Hematopoietic multipotent progenitor cell treated with erythropoietin and hydrocortisone succinate and interleukin-3 and kit ligand, for 17 days (in vitro differentiated cells): ENCODE data around the gene PACRG.
"Not testable (repeated sequence)": the region's sequence is repeated elsewhere in the genome, so short reads cannot be mapped to it uniquely, and the experiment has no call there.

Experiments used
- DNase-seq: peaks from one replicate; pipeline ENCODE4 v3.0.0-alpha.2; 2015; ENCODE audit warnings: low spot score

PACRG gene

DNA sequence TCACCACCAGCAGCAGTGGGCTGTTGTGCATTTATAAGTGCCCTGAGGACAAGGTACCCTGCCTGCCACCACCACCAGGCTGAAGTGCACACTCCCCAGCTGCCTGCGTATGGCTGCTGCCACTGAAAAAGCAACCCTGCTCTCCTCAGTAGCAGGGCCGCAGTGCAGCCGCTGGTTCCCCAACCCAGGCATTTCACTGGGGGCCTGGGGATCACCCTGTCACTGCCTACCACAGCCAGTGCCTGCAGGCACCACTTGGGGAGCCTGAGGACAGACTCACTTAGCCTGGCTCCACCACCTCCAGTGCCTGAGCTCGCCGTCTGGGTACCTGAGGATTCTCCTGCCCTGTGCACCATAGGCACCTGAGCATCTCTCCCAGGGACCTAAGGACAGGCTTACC lies 215.6 kb downstream of the PACRG start:
- DNase-seq, result no peak

DNA sequence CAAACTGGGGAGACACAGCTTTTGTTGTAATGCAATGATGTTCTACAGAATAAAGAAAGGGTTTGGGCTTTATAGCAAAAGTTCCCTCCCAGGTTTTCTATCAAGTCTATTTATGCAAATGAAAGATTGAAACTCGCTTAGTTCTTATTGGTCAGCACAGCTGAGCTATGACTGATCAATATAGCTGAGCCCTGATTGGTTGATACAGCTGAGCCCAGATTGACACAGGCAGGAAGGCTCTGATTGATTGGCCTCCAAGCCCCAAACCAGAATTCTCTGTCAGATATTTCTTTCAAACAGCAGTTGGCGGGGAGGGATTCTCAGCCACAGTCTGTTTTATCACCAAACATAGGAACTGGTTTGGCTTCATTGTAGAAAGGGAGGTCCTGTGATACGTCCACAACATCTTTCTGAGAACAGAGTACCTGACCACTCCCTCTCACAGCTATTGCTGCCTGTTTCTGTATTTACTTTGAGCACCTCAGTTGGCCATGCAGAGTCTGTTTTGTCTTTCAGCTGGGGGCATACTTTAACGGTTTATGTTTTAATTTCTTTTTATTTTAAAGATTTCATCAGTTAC lies 223.5 kb downstream of the PACRG start:
- DNase-seq, result no peak

DNA sequence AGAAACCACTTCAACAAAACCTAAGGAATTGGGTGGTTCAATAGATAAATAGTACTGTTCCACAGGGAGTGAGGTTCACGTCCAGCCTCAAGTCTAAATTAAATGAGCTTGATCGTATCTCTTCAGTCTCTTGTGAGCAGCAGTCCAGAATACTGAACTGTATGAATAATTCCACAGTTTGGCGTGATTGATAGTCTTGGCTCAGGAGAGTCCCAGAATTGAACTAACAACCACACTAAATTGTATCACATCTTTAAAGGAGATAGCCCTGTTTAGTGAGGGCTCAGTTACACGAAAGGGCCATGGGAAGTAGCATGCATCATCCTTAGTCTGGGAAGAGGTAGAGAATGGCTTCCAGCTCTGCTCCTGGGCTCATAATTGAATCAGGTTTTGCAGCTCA lies 224.6 kb downstream of the PACRG start:
- no peak for DNase-seq

DNA sequence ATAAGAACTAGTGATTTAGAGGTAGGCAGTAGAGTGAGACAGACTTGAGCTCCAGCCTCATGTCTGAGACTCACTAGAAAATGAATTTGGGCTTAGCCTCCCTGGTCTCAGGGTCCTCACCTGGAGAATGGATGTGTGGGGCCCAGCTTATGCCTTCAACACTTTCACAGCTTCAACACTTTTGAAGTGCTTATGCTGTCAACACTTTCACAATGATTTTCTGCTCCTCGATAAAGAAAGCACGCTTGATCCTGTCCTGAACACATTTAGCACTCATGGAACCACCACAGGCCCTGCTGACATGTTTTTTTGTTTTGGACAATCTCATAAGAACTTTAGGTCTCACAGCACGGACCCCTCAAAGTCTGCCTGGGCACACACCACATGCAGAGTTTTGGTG lies 229.3 kb downstream of the PACRG start:
- no peak for DNase-seq

DNA sequence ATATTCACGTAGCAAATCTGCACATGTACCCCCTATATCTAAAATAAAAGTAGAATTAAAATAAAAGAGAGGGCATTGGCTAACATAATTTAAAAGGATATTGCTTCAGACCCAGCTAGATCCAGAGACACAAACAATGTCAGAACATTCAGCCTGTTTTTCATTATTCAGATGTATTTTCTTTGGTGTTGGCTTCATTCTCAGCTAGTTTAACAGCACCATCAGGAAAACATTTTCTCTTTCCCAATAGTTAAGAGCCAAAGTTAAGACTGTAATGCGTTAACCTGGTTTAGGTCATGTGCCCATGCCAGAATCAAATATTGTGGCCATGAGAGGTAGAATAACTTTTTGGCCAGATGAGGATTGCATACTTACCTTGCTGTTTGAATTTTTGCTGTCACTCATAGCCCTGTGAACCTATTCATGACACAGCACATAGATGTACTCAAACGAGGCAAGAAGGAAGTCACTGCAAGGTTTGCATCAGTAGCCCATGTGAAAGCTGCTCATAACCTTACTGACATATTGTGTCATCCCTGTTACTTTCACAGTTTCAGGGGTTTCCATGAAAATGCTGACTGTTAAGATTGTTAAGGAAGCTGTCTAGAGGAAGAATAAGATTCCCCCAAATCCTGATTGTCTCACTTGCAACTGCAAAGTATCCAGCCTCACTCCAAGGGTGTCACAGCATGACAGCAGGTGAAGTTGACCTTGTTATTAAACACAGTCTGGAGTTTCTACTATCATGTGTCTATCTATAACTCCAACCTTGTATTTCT lies 233.1 kb downstream of the PACRG start:
- no peak for DNase-seq

DNA sequence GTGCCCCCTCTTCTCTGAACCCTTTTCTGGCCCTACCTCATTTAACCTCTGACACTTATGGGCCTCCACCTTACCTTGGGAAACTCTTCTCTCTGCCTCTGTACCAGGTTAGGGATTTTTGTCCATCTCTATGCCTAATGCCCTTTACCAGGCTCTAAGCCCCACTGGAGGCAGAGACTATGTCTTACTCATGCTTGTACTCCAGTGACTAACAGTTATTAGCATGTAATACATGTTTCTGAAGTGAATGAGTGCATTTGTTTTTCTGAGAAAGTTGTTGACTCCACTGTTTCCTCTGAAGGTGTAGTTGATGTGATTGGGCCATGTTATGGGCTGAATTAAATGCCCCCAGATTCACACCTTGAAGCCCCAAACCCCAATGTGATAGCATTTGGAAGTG lies 234.3 kb downstream of the PACRG start:
- no peak for DNase-seq

DNA sequence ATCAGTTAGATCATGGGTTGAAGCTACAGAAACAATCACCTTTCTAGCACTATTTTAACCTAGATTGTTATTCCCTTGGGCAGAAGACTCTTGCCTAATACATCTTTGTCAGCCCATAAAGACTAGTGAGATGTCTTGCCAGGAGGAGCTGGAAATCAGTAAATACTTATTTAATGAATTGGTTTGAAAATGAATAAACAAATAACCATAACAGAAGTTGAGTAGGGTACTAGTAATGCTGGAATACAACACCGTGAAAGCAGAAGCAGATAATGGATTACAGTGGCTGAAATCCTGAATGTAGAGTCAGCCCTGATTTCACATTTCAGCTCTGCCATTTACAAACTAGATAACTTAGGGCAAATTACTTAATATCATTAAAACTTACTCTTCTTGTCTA lies 236.1 kb downstream of the PACRG start:
- no peak for DNase-seq

DNA sequence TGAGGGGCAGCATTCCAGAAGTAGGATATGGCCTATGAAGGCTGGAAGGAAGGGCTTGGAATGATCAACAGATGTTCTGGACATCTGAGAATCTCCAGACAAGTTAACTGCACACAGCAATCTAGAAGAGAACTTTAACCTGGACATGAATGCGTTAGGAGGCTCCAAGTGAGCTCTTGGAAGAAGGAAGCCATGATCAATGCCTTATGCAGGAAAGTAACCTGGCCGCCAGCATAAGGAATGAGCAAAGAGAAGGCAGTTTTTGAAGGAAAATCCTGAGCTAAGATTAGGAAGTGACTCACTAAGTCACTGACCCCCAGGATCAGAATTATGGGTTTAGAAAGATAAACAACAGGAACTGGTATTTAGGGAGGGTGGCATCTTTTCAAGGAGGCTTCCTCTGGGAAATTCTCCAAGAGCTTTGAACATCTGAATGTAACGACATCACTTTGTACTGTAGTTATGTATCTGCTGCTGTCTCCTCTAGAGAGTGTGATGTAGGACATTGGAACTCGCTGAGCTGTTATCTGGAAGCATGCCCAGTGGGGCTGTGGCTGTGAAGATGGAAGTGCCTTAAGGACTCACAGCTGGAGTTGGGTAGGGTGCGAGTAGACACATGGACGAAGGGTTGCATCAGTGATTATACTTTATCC lies 236.8 kb downstream of the PACRG start:
- no peak for DNase-seq

DNA sequence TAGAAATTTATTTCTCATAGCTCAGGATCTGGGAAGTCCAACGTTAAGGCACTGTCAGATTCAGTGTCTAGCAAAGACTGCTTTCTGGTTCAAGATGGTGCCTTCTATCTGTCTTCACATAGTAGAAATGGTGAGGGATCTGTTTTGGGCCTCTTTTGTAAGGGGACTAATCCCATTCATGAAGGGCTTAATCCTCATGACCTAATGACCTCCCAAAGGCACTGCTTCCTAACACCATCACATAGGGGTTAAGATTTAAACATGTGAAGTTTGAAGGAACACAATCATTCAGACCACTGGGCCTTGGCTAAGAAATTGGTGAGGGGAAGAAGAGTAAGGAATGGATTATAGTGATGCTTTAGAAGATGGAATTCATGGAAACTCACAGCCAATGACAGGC lies 237.6 kb downstream of the PACRG start:
- DNase-seq, result no peak

DNA sequence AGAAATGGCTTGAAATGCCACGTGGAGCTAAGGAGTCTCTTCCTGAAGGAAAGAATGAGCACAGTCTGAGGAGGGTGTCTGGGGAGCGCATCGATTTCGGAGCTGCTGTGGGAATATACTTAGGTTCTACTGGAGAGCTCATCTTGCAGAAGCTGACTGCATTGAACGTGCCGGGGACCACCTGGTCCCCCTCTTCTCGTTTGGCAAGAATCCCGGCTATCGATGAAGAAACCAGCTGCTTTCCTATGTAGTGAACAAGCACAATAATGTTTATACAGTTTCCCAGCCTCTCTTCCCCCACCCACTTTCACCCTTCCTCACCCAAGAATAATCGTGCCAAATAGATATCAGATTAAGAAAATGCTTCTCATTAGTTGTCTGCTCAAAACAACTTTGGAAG lies 242.5 kb downstream of the PACRG start:
- DNase-seq, result no peak

DNA sequence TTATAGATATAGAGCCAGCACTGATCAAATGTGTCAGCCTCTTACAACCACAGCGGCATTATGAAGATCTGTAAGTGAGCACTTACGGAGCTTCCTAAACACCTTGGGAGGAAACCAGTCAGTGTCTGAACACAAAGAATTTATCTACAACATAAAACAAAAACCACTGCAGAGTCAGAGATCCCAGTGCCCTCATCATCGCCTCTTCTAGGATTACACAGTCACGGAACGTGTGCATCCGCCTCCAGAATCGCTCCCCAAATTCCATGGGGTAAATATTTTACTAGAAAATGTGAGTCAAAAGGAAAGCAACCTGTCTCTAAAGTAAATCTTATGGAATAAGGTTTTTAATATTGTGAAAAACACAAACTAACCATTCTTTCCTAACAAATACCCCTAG lies 243.6 kb downstream of the PACRG start:
- DNase-seq, result no peak

DNA sequence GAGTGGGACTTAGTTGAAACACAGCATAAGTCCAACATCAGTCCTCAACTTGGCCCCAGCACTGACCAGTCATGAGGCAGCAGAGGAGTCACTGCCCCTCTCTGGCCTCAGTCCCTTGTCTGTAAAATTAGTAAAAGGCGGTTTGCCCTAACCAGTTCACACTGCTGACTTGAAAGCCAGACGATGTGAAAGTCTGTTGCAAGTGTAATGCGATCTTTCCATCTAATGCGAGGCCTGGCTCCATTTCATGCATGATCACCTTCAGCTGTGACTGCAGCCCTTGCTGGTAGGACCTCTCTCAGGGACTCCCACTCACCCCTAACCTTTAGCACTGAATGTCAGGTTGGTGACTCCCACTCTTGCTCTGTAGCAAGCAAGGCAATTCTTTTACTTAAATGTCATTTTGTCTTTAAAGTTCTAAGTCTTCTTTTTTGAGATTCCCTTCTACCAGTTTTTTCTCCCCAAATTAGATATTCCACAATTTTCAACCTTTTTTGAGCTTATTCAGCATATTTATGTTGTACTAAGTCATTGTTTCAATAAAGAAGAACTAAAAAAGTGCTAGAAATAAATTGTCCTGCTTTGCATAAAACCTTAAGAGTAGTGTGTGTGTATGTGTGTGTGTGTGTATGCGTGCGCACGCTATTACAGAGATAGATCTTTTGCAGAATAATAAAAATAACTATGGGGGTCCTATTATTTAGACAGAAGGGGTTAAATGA lies 245.5 kb downstream of the PACRG start:
- no peak for DNase-seq

DNA sequence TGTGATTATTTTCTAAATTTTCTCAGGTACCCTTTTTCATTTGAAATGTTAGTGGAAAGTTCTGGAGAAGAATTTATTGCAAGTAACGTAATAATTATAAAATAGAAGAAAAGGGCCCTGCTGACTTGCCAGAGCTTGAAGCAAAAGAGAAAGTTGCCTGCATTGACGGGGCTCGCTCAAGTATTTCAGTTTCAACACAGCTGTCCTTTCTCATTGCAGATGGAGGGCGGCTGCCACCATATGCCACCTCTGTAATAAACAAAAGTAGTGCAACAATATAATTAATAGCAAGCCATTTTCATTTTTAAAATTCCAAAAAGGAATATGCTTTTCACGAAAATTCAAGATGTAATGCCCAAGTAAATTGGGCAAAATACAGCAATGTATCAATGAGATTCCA lies 246.2 kb downstream of the PACRG start:
- no peak for DNase-seq

DNA sequence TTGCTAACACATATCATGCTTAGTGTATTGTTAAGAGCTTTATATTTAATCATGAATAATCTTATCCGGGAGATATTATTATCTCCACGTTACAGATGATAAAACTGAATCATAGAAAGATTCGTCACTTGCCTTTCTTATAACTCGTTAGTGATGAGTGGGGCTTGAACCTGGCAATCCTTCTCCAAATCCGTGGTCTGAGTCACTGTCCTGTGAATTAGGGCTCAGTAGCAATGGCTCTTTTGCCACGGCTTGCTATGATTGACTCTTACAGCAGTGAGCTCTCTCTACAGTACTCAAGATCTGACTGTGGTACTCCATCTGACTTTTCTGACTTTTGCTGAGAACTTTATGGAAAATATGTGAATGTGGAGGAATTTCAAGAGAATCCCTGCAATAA lies 246.9 kb downstream of the PACRG start:
- no peak for DNase-seq

DNA sequence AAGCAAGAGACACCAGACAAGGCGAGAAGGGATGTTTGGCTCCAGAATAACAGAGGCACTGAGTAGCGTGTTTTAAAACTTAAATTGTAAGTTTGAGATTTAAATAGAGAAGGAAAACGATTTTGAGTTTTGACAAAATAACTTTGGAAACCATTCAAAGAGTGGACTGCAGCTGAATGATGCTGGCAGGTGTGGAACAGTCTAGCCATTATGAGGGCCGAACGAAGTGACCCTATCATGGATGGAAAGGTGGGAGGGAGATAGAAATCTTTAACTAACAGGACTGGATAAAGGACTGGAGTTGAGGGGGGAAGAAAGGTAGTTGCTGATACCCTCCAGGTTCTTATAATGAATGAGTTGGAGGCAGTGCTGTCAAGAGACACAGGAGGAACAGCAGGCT lies 248.4 kb downstream of the PACRG start:
- DNase-seq, result no peak

DNA sequence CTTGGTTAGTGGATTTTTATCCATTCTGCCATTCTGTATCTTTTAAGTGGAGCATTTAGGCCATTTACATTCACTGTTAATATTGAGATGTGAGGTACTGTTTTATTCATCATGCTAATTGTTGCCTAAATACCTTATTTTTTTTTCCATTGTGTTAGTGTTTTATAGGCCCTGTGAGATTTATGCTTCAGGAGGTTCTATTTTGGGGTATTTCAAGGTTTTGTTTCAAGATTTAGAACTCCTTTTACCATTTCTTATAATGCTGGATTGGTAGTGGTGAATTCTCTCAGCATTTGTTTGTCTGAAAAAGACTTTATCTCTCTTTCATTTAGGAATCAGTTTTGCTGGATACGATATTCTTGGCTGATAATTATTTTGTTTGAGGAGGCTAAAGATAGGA lies 255.5 kb downstream of the PACRG start:
- DNase-seq, result not testable (repeated sequence)

DNA sequence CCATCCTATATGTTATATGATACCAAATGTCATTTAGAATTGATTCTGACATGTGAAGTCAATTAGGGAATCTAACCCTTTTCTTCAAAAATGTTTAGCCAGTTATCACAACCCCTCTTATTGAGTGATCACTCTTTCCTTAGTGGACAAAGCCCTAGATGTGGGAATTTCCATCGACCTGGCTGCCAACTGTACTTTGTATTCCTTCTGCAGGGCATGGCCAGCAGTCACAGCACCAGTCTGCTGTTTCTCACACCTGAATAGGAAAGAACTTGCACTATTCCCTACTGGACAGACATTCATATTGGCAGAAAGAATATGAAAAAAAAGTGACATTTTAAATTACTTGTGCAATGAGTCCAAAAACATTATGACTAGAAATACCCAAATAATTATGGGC lies 271.0 kb downstream of the PACRG start:
- no peak for DNase-seq

DNA sequence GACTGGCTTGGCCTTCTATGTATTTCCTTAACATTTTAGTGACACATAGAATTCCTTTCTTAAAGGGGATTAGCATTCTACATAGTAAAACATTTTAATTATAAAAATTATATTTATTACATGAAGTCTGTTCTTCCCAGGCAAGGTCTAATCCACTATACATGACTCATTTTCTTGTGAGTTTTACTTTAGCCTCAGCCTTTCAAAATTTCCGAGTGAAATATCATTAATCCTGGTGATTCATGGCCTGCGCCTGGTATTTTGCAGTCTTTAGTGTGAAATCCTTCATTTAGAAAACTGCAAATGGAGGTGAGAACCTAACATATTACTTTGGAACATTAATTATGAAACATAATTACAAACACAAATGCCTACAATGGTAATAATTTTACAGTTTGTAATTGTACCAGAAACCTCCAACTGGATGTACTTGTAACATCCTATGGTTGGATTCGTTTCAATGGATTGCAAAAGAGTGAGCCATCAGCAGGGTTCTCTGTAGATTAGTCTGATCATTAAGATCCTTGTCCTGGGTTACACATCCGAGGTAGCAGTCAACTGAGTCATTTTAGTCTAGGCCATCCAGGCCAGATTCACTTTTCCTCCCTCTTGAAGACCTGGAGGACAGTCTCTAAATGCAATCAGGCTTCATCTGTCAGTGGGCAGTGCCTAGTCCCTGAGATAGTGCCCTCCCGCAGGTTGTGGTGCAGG lies 272.0 kb downstream of the PACRG start:
- DNase-seq, result no peak

DNA sequence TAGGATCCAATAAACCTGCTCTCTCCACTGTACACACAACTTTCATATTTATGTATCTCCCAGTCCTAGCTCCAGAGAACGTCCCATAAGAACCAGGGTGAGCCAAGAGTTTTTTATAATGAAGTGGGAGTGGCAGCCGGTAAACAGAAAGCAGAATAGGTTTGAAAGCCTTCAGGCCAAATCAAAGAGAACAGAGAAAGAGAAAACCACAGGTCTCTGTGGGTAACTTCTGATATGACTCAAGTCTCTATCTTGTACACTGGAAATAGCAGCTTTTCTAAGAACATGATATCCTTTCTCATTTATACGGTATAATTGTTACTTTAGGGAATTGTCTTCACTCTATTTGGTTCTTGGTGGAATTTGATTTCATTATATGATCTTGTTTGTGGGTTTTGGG lies 273.6 kb downstream of the PACRG start:
- DNase-seq, result no peak

DNA sequence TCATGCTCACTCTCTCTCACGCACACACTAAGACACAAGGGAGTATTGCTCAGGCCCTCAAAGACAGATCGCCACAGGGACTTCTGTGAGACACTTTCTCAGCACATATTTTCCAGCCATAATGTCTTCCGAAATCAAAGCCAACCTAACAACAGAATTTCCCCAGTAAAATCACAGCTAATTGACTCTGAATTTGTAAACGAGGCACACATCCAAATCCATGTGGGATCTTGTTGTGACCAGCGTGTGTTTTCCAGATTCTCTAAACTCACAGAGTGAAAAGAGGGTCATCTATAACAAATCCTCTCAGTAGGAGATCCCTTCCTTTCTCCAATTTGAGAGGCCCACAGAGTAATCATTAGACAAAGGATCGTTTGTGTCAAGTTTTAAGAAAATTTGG lies 280.4 kb downstream of the PACRG start:
- no peak for DNase-seq

DNA sequence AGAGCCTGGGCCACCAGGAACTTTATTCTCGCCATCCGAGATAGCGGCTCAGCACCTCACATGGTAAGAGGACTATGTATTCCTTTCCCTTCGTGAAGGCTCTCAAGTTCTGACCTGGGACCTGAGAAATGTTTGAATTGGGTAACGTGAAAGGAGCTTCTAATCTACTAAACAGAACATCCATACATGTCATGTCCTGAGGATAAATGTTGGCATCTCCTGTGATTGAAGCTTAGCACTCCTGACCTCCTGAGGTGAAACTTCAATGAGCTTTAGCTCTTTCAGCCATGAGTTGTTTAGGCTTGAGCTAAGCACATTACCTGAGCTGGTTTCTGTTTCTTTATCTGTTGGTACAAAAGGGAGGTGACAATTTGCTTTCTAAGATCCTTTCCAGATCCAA lies 280.9 kb downstream of the PACRG start:
- no peak for DNase-seq

DNA sequence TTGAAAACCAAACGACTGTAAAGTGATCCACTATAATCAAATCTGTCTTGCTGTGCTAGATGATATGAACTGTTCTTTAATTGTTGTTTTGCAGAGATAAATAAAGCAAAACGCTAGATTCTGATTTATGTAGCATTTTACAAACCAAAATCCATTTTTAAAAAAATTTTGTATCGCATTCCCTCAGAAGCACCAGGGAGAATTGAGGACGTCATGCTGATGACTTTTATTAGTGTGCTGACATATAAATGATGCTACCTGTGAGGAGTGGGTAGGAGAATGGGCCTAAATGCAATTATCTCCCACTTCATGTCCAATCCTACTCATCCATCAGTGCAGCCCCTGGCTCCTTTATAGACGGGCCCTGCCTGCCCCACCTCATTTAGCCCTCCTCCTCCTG lies 282.4 kb downstream of the PACRG start:
- DNase-seq, result no peak
